Epithelial cell of esophagus (primary cell): ENCODE data around the gene NXPH2.

ENCODE experiments used
- DNase-seq: peaks from one replicate; pipeline ENCODE4 v3.0.0; 2010; ENCODE audit warnings: low read depth
- H3K4me3 ChIP-seq: 2 replicates; pipeline ENCODE4 v1.5.1; 2011; ENCODE audit warnings: mild to moderate bottlenecking, low read length, control low read depth
- TF ChIP-seq, protein P1 (sequence below): IDR thresholded peaks from 2 replicates; pipeline ENCODE4 v1.5.1; 2011; ENCODE audit warnings: low read depth, mild to moderate bottlenecking, low read length, control low read depth, inconsistent platforms; ENCODE audit not compliant: insufficient read depth; ENCODE audit errors: missing control alignments

Gene NXPH2

DNA sequence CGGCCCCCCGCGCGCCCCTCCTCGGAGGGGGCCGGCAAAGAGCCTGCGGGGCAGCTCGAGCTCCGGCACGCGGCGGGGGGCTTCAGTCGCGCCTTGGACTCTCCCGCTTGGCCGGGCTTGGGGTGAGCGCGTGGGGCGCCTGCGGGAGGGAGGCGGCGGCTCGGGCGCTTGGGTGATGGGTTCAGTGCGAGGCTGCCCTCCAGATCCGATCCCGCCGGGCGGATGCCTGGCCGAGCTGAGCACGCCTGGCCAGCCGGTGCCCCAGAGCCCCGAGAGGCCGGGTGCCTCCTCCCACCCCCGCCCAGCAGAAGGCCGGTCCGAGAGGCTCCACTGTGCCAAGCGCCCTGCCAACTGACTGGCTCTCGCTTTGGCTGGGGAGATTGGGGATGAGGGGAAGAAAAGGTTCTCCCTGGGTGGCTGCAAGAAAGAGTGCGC lies 273 bp upstream of the NXPH2 start:
- DNase-seq: no peak
- TF ChIP-seq, protein P1, sequence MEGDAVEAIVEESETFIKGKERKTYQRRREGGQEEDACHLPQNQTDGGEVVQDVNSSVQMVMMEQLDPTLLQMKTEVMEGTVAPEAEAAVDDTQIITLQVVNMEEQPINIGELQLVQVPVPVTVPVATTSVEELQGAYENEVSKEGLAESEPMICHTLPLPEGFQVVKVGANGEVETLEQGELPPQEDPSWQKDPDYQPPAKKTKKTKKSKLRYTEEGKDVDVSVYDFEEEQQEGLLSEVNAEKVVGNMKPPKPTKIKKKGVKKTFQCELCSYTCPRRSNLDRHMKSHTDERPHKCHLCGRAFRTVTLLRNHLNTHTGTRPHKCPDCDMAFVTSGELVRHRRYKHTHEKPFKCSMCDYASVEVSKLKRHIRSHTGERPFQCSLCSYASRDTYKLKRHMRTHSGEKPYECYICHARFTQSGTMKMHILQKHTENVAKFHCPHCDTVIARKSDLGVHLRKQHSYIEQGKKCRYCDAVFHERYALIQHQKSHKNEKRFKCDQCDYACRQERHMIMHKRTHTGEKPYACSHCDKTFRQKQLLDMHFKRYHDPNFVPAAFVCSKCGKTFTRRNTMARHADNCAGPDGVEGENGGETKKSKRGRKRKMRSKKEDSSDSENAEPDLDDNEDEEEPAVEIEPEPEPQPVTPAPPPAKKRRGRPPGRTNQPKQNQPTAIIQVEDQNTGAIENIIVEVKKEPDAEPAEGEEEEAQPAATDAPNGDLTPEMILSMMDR: no peak

DNA sequence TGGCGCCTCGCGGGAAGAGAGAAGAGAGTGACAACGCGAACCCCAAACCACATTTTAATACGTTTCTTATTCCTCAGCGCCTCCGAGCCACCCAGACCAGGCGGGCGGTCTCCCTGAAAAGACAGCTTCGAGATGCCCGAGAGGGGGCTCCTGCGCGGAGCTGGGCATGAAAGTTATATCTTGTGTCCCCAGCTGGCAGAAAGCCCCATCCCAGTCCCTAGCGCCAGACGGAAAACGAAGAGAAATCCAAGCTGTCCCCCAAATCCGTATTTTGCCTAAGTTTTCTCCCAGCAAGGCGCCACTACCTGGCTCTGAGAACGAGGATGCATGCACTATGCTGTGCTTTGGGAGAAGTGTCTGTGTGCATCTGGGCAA lies 797 bp downstream of the NXPH2 start:
- H3K4me3 ChIP-seq: peak overlapping the region; percentile 7

More for the DNA sequence above, 273 bp upstream of the NXPH2 start:
- no peak overlapping the region for H3K4me3 ChIP-seq

DNA sequence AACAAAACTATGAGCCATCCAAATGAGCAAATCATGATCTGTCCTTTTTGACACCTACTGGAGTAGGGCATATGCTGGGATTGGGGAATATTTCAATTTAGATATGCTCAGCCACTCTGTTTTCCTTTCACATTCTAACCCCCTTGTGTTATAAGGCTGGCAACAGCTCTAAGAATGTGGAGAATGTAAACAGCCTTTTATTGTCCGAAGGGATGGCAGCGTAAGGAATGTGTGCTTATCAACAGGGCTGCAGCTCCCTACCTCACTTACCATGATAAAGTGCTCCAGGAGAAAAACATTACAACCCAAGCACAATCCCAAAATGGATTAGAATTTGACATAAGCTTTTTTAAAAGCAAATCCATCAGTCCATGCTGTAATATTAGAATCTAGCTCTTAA lies 2.2 kb downstream of the NXPH2 start:
- DNase-seq: no peak
- TF ChIP-seq, protein P1: no peak
- H3K4me3 ChIP-seq: no peak overlapping the region

More for the DNA sequence above, 797 bp downstream of the NXPH2 start:
- DNase-seq: no peak
- TF ChIP-seq, protein P1: no peak

DNA sequence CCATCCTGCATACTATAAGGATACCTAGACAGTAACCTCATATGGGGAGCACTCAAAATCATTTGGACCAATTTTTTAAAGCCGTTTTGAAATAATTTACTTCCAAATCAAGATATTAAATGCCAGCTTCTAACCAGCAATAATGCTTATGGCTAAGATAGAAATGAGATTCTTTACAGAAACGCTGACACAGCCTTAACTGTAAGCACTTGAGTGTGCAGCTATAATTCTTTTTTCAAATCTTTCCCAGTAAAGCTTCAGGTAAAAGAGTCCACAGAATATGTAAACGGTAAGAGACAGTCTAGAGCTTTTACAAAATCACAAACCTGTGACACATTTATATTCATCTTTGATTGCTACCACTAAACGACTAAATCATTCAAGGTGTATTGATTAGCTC lies 4.5 kb downstream of the NXPH2 start:
- TF ChIP-seq, protein P1: no peak
- H3K4me3 ChIP-seq: no peak overlapping the region

DNA sequence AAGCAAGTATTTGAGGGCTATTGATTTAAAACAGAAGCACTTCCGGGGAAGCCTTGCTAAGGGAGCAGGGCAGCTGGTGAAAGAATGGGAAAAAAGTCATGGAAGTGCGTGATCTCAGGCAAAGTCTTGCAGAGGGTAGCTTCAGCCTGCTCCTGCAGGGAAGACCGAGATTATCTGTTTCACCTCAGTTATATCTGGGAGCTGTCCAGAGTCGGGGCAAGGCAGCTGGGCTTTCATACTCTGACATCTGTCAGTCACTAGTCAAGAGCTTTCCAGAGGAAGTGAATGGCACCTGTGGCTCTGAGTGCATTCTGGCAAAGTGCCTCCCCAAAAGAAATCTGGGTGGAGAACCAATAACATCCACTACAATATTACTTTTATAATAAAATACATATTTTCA lies 8.7 kb downstream of the NXPH2 start:
- DNase-seq: no peak
- TF ChIP-seq, protein P1: no peak
- no peak overlapping the region for H3K4me3 ChIP-seq

More for the DNA sequence above, 4.5 kb downstream of the NXPH2 start:
- DNase-seq: no peak

DNA sequence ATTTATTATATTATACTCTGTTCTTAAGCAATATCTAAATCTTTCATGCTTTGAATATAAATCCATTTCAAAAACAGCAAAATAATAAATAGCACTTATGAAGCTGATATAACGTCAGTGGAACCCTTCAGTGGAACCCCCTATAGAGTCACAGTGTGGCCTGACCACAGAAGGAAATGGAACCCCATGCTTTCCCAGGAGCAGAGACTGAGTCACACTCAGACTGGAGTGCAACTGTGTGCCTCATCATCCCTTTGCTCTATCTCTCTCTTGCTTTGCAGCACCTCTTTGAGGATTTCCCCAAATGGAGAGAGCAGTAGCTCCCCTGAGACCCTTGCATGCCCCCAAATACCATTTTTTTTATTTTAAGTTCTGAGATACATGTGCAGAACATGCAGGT lies 13.1 kb downstream of the NXPH2 start:
- TF ChIP-seq, protein P1: no peak
- peak; percentile 48 for DNase-seq
- H3K4me3 ChIP-seq: no peak overlapping the region

DNA sequence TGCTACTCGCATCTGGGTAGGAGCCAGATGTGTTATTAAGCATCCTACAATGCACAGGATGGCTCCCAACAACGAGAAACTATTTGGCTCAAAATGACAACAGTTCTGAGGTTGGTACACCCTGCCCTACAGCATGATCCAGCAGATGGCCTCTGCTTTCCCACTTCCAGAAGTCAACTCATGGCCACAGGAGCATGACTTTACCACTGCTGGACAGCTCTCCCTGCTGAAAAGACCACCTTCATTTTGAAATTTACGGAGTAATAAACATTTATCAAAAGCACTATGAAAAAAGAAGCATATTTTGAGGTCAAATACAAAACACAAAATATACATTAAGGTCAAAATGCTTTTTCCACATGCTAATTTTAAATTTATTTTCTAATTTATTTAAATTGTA lies 13.7 kb downstream of the NXPH2 start:
- H3K4me3 ChIP-seq: no peak overlapping the region
- TF ChIP-seq, protein P1: no peak
- no peak for DNase-seq
